Heart left ventricle (tissue), 16 donors: ENCODE results near the gene TCN2. TPM values are rescaled to one million over a fixed set of nuclear protein-coding genes. Genes with fewer than 3 reads are reported as not detected.

ENCODE experiments used
- ATAC-seq, 4 donors: fragments of 200-7000 bp; cut with Tn5 transposase; one replicate each; pipeline ENCODE4 v1.9.1; 2020 to 2022; ENCODE audit warnings: moderate library complexity in 4 of 4, mild to moderate bottlenecking in 3 of 4, moderate number of reproducible peaks in 1 of 4
- DNase-seq, 5 donors: peaks; one replicate each; pipeline ENCODE4 v3.0.0-alpha.2; 2020
- H3K27ac ChIP-seq, 12 donors: fragments of 200-600 bp; sonication (generic) in 4 of 12; one replicate each; pipeline versions ENCODE4 v1.5.0 to v1.8.0; 2016 to 2022; ENCODE audit warnings: mild to moderate bottlenecking in 2 of 12
- H3K27me3 ChIP-seq, 9 donors: fragments of 200-600 bp; sonication (generic) in 2 of 9; one replicate each; pipeline versions ENCODE4 v1.5.1 to v1.8.0; 2016 to 2022; ENCODE audit warnings: mild to moderate bottlenecking in 3 of 9
- H3K36me3 ChIP-seq, 9 donors: fragments of 200-600 bp; sonication (generic) in 2 of 9; one replicate each; pipeline versions ENCODE4 v1.5.0 to v1.8.0; 2018 to 2022; ENCODE audit warnings: mild to moderate bottlenecking in 2 of 9
- H3K4me1 ChIP-seq, 12 donors: fragments of 200-600 bp; sonication (generic) in 4 of 12; one replicate each; pipeline versions ENCODE4 v1.5.0 to v1.8.0; 2016 to 2022; ENCODE audit warnings: mild to moderate bottlenecking in 3 of 12
- H3K4me3 ChIP-seq, 12 donors: fragments of 200-600 bp; sonication (generic) in 4 of 12; one replicate each; pipeline versions ENCODE4 v1.5.0 to v1.8.0; 2017 to 2022; ENCODE audit warnings: mild to moderate bottlenecking in 9 of 12, moderate library complexity in 4 of 12
- H3K9me3 ChIP-seq, 12 donors: fragments of 200-600 bp; sonication (generic) in 4 of 12; one replicate each; pipeline versions ENCODE4 v1.5.0 to v1.8.0; 2016 to 2022; ENCODE audit warnings: mild to moderate bottlenecking in 1 of 12
- CTCF ChIP-seq, 12 donors: fragments of 200-600 bp; sonication (generic) in 4 of 12; IDR thresholded peaks; one replicate each; pipeline versions ENCODE4 v1.5.0 to v1.8.0; 2018 to 2022; ENCODE audit warnings: antibody characterized with exemption in 12 of 12, mild to moderate bottlenecking in 5 of 12
- POLR2A ChIP-seq, 2 donors: fragments of 450-650 bp; IDR thresholded peaks; one replicate each; pipeline ENCODE4 v1.6.1; 2017; ENCODE audit warnings: antibody characterized with exemption in 2 of 2, mild to moderate bottlenecking in 2 of 2, moderate library complexity in 2 of 2
- WGBS, 4 donors: extraction: QIAGEN DNeasy Blood & Tissue Kit in 2 of 4; methylation state at CpG; one replicate each; pipeline versions ENCODE4 v1.1.5 to v1.1.7; 2013 to 2018; 5-methylcytosine and 5-hydroxymethylcytosine counted together
- intact Hi-C, 10 donors: fragments of 100-400 bp; cut with DNase I; formaldehyde crosslinking; loops; one replicate each; pipeline versions ENCODE4 v1.11.1 to v1.14.2; 2022
- polyA plus RNA-seq, 2 donors: library from polyadenylated mRNA; stranded (reverse); fragments of 200-250 nt; gene quantifications; one replicate each; pipeline ENCODE4 v1.2.3, GENCODE V29; 2013
- total RNA-seq, 9 donors: library from RNA; depleted of rRNA in 2 of 9; stranded (reverse); fragments of >200 nt in 2 of 9; fragmentation: NEBNext Ultra II Directional in 3 of 9; extraction: Animal tissue kit (Norgen Biotek cat#: 25700) in 3 of 9; gene quantifications; one replicate each; pipeline versions ENCODE4 v1.1.0 to v1.2.4, GENCODE V29; 2016 to 2023
- donor health status: ischemic (EF 13 %, LVEDD 7.1; RV severe dilation, severe dysfunction).
- donor health status: healthy with polysubstance abuse.
- donor health status: DM: no; HTN: yes; CAD: no.
- donor health status: DM: no; HTN: no; CAD: no.
- donor health status: ischemic (EF 25% LVEDD 6.9; RV normal size, moderate dysfunction).
- donor health status: ischemic (EF 25% LVEDD 5.7; RV mildly dilated, moderate dysfunction).
- donor health status: healthy.
- donor health status: DM: yes; HTN: yes; CAD: no.
- donor health status: ischemic (EF 35%, LVEDD 5.7; RV mildly dilated, moderate dysfunction).
- donor health status: nonischemic (EF 11% LVEDD 7.7; RV severe dilation, severe dysfunction).
- donor health status: DM: yes; HTN: yes; CAD: no.
- donor health status: PGD.
- donor health status: ischemic (EF 29% LVEDD 5.4; RV normal size, mild dysfunction).
- donor health status: nonischemic (EF 23%, LVEDD 6.1; RV moderate dilation, normal function).

TCN2 gene
- total and polyA plus RNA-seq, 11 donors = 11.0 to 69.9 (median 19.3) TPM

GRCh38 chr22:30598986-30599385 lies 8.0 kb upstream of the TCN2 start:
- Histone ChIP-seq H3K27ac (no peak overlapping the region), H3K4me1 (no peaks in the 10 kb centered on the region), H3K27me3 (no peaks in the 10 kb centered on the region), H3K4me3 (no peak overlapping the region), H3K9me3 (no peaks in the 10 kb centered on the region), H3K36me3 (no peaks in the 10 kb centered on the region)
- ATAC-seq (no peak), DNase-seq (no peak)
- TF ChIP-seq POLR2A (IDR thresholded peaks at IDR 0.05) (no peak), CTCF (IDR thresholded peaks at IDR 0.05) (no peak)
- 88 to 96% (median 92%) methylated on average over 3 of the region's 3 CpGs for whole genome bisulfite sequencing, 4 donors
- intact Hi-C loops = no loop called here

- no peak for ATAC-seq
- WGBS, 4 donors = 51 to 61% (median 55%) methylated on average over 3 of the region's 3 CpGs
- intact Hi-C loops = loop anchor here in 4 of 10 donors (10.0 kb wide), 3 partner anchors 176 to 894 kb away; partner anchors contain the start of genes MTFP1 (in 2 of the 4), PIK3IP1 (in 1 of the 4) and SFI1 (in 1 of the 4)
Measured at GRCh38 chr22:30600921-30601320, 6.1 kb upstream of the TCN2 start.

GRCh38 chr22:30601464-30601863 lies 5.5 kb upstream of the TCN2 start:
- 90 to 91% (median 91%) methylated on average over 5 of the region's 5 CpGs for WGBS, 4 donors
- DNase-seq (no peak), ATAC-seq (no peak)
- Histone ChIP-seq H3K36me3 (no peaks in the 10 kb centered on the region), H3K4me3 (no peak overlapping the region), H3K9me3 (no peaks in the 10 kb centered on the region), H3K27ac (no peak overlapping the region), H3K27me3 (no peaks in the 10 kb centered on the region), H3K4me1 (peaks cover 0 to 16% (median 9%) of the 10 kb centered on the region in 12 donors)
- TF ChIP-seq CTCF (IDR thresholded peaks at IDR 0.05) (no peak), POLR2A (IDR thresholded peaks at IDR 0.05) (no peak)
- intact Hi-C loops = loop anchor here in 4 of 10 donors (10.0 kb wide), 3 partner anchors 177 to 893 kb away; partner anchors contain the start of genes MTFP1 (in 2 of the 4), PIK3IP1 (in 1 of the 4) and SFI1 (in 1 of the 4)

More at GRCh38 chr22:30600921-30601320, 6.1 kb upstream of the TCN2 start:
- Histone ChIP-seq H3K4me3 (no peak overlapping the region), H3K36me3 (no peaks in the 10 kb centered on the region), H3K4me1 (peaks cover 0 to 11% (median 5%) of the 10 kb centered on the region in 12 donors), H3K27ac (no peak overlapping the region), H3K27me3 (no peaks in the 10 kb centered on the region), H3K9me3 (no peaks in the 10 kb centered on the region)
- TF ChIP-seq POLR2A (IDR thresholded peaks at IDR 0.05) = no peak
- TF ChIP-seq CTCF (IDR thresholded peaks at IDR 0.05) = no peak
- DNase-seq = no peak

- intact Hi-C loops = loop anchor here in 4 of 10 donors (10.0 kb wide), 3 partner anchors 177 to 893 kb away; partner anchors contain the start of genes MTFP1 (in 2 of the 4), PIK3IP1 (in 1 of the 4) and SFI1 (in 1 of the 4)
- no peaks in the 10 kb centered on the region for H3K36me3 ChIP-seq
- TF ChIP-seq POLR2A (IDR thresholded peaks at IDR 0.05) = no peak
- peak in 4 of 12 donors; percentile 6 to 23 (median 20) for TF ChIP-seq CTCF (IDR thresholded peaks at IDR 0.05)
- no peaks in the 10 kb centered on the region for H3K9me3 ChIP-seq
- H3K4me1 ChIP-seq = peaks cover 0 to 19% (median 9%) of the 10 kb centered on the region in 12 donors
- no peak overlapping the region for H3K4me3 ChIP-seq
- ATAC-seq (no peak), DNase-seq (no peak)
- H3K27ac ChIP-seq = no peak overlapping the region
- H3K27me3 ChIP-seq = no peaks in the 10 kb centered on the region
- 58 to 66% (median 59%) methylated on average over 3 of the region's 3 CpGs for WGBS, 4 donors
Measured at GRCh38 chr22:30602049-30602448, 4.9 kb upstream of the TCN2 start.
